H1 (cell line): ENCODE data around the gene SLC10A6. TPM values are rescaled to one million over a fixed set of nuclear protein-coding genes. Genes with fewer than 3 reads are reported as not detected.

Experiments used
- CTCF ChIA-PET: fragments of 300-600 bp; sonication (Branson Sonifier 250); formaldehyde crosslinking; loops from one replicate; lab custom pipeline; 2021; ENCODE audit not compliant: partially characterized antibody; lab: Charles Lee
- POLR2A ChIA-PET: fragments of 300-600 bp; sonication (Branson Sonifier 250); formaldehyde crosslinking; loops from one replicate; lab custom pipeline; 2021; ENCODE audit warnings: inconsistent platforms; ENCODE audit not compliant: partially characterized antibody; lab: Charles Lee
- DNase-seq, 2 experiments: peaks; one replicate each; pipeline versions ENCODE4 v3.0.0 to v3.0.0-alpha.2; 2010 to 2022; ENCODE audit warnings: low spot score in 2 of 2, low read depth in 1 of 2, mixed read lengths in 1 of 2
- FAIRE-seq: peaks from 2 replicates; lab custom pipeline; 2011; peaks lifted over from hg19 to GRCh38; lab: Jason Lieb, UNC
- H2AFZ ChIP-seq: 2 replicates; pipeline ENCODE4 v1.8.1; 2012; ENCODE audit warnings: low read length, inconsistent platforms
- H2AK5ac ChIP-seq: 2 replicates; pipeline ENCODE4 v1.6.1; 2013; ENCODE audit warnings: low read depth, low read length
- H2BK120ac ChIP-seq: replicated peaks from 2 replicates; pipeline ENCODE3; 2013; ENCODE audit warnings: low read depth, low read length, inconsistent platforms
- H2BK12ac ChIP-seq: 2 replicates; pipeline ENCODE4 v1.6.1; 2013; ENCODE audit warnings: low read depth, low read length
- H2BK15ac ChIP-seq: 2 replicates; pipeline ENCODE4 v1.6.1; 2013; ENCODE audit warnings: low read length
- H2BK20ac ChIP-seq: 2 replicates; pipeline ENCODE4 v1.6.1; 2013; ENCODE audit warnings: low read length
- H2BK5ac ChIP-seq: 2 replicates; pipeline ENCODE4 v1.6.1; 2013; ENCODE audit warnings: low read depth, low read length
- H3K14ac ChIP-seq: 2 replicates; pipeline ENCODE4 v1.6.1; 2013; ENCODE audit warnings: inconsistent platforms; ENCODE audit not compliant: insufficient read length
- H3K18ac ChIP-seq: 2 replicates; pipeline ENCODE4 v1.6.1; 2013; ENCODE audit warnings: low read length; ENCODE audit errors: extremely low read depth
- H3K23ac ChIP-seq: 2 replicates; pipeline ENCODE4 v1.6.1; 2013; ENCODE audit warnings: inconsistent platforms; ENCODE audit not compliant: insufficient read length
- H3K23me2 ChIP-seq: 2 replicates; pipeline ENCODE4 v1.6.1; 2013; ENCODE audit warnings: low read depth, low read length
- H3K27ac ChIP-seq: 2 replicates; pipeline ENCODE4 v1.6.1; 2011; ENCODE audit warnings: low read depth, low read length, inconsistent platforms
- H3K27me3 ChIP-seq, 4 experiments: replicated peaks in 1 of 4; 1 replicate in 1 of 4; 2 replicates in 3 of 4; pipeline versions ENCODE4 v1.6.1 to v1.8.1; 2011 to 2013; ENCODE audit warnings: low read length in 3 of 4, mild to moderate bottlenecking in 3 of 4, inconsistent platforms in 2 of 4, mixed read lengths in 2 of 4, moderate library complexity in 1 of 4; ENCODE audit not compliant: control insufficient read depth in 3 of 4, insufficient read depth in 3 of 4; ENCODE audit errors: extremely low read depth in 1 of 4
- H3K36me3 ChIP-seq, 4 experiments: 2 replicates each; pipeline versions ENCODE4 v1.6.1 to v1.8.1; 2011 to 2013; ENCODE audit warnings: mild to moderate bottlenecking in 4 of 4, low read length in 3 of 4, moderate library complexity in 2 of 4, control low read depth in 1 of 4, inconsistent platforms in 1 of 4; ENCODE audit not compliant: insufficient read depth in 4 of 4, control insufficient read depth in 2 of 4
- H3K4ac ChIP-seq: replicated peaks from 2 replicates; pipeline ENCODE3; 2013; ENCODE audit warnings: low read length, low read depth, mixed read lengths, inconsistent platforms; ENCODE audit not compliant: insufficient read length
- H3K4me1 ChIP-seq, 4 experiments: replicated peaks in 1 of 4; 1 replicate in 1 of 4; 2 replicates in 3 of 4; pipeline versions ENCODE4 v1.6.1 to v1.8.1; 2011 to 2013; ENCODE audit warnings: low read length in 3 of 4, inconsistent platforms in 2 of 4, mixed read lengths in 1 of 4; ENCODE audit not compliant: insufficient read depth in 4 of 4, control insufficient read depth in 3 of 4
- H3K4me2 ChIP-seq, 2 experiments: 2 replicates each; pipeline versions ENCODE4 v1.6.1 to v1.8.1; 2011 to 2013; ENCODE audit warnings: low read depth in 2 of 2, low read length in 2 of 2, control low read depth in 1 of 2, inconsistent platforms in 1 of 2, mild to moderate bottlenecking in 1 of 2; ENCODE audit not compliant: insufficient read depth in 1 of 2
- H3K4me3 ChIP-seq, 4 experiments: fragments of 200-600, 300-600 bp in 1 of 4; sonication (generic), shearing (Covaris generic), sonication (Bioruptor Twin) in 1 of 4; 2 replicates each; pipeline versions ENCODE4 v1.5.1 to v1.8.1; 2011 to 2016; ENCODE audit warnings: low read length in 4 of 4, low read depth in 3 of 4, control low read depth in 2 of 4, inconsistent platforms in 2 of 4, mild to moderate bottlenecking in 2 of 4, mixed read lengths in 1 of 4, moderate library complexity in 1 of 4; ENCODE audit not compliant: insufficient read depth in 2 of 4; ENCODE audit errors: extremely low read depth in 1 of 4
- H3K56ac ChIP-seq: replicated peaks from 2 replicates; pipeline ENCODE3; 2013; ENCODE audit warnings: low read depth, mild to moderate bottlenecking, mixed read lengths, low read length, inconsistent platforms; ENCODE audit not compliant: insufficient read length
- H3K79me1 ChIP-seq: 2 replicates; pipeline ENCODE4 v1.6.1; 2013; ENCODE audit warnings: low read depth, low read length, control low read depth
- H3K79me2 ChIP-seq, 2 experiments: 2 replicates each; pipeline versions ENCODE4 v1.6.1 to v1.8.1; 2012 to 2013; ENCODE audit warnings: low read length in 2 of 2, mild to moderate bottlenecking in 2 of 2, inconsistent platforms in 1 of 2; ENCODE audit not compliant: insufficient read depth in 2 of 2, control insufficient read depth in 1 of 2
- H3K9ac ChIP-seq, 4 experiments: replicated peaks in 1 of 4; 1 replicate in 1 of 4; 2 replicates in 3 of 4; pipeline versions ENCODE4 v1.6.1 to v1.8.1; 2011 to 2013; ENCODE audit warnings: low read depth in 3 of 4, low read length in 3 of 4, control low read depth in 2 of 4, mild to moderate bottlenecking in 2 of 4, moderate library complexity in 2 of 4, inconsistent platforms in 1 of 4; ENCODE audit errors: extremely low read depth in 1 of 4
- H3K9me3 ChIP-seq, 2 experiments: 2 replicates each; pipeline versions ENCODE4 v1.6.1 to v1.8.1; 2012 to 2013; ENCODE audit warnings: mild to moderate bottlenecking in 2 of 2, moderate library complexity in 2 of 2, control low read depth in 1 of 2, inconsistent platforms in 1 of 2, low read depth in 1 of 2, low read length in 1 of 2, mixed read lengths in 1 of 2; ENCODE audit not compliant: insufficient read depth in 2 of 2
- H4K20me1 ChIP-seq, 2 experiments: replicated peaks in 1 of 2; 2 replicates each; pipeline versions ENCODE3 to v1.8.1; 2011 to 2013; ENCODE audit warnings: inconsistent platforms in 2 of 2, low read length in 2 of 2, mild to moderate bottlenecking in 1 of 2; ENCODE audit not compliant: insufficient read depth in 2 of 2, control insufficient read depth in 1 of 2
- H4K5ac ChIP-seq: 2 replicates; pipeline ENCODE4 v1.6.1; 2013; ENCODE audit warnings: low read length, low read depth, mixed read lengths, inconsistent platforms; ENCODE audit not compliant: insufficient read length
- H4K8ac ChIP-seq: 2 replicates; pipeline ENCODE4 v1.8.0; 2013; ENCODE audit warnings: mild to moderate bottlenecking, moderate library complexity, low read length, inconsistent platforms; ENCODE audit not compliant: insufficient read depth; ENCODE audit errors: extremely low read depth
- H4K91ac ChIP-seq: replicated peaks from 2 replicates; pipeline ENCODE3; 2013; ENCODE audit warnings: low read length, mixed read lengths, inconsistent platforms; ENCODE audit not compliant: insufficient read length
- CBX8 ChIP-seq: fragments of 300-800, 300-1000 bp; sonication (generic); IDR thresholded peaks from 2 replicates; pipeline ENCODE4 v1.7.1; 2016; ENCODE audit warnings: low read depth, low read length, borderline replicate concordance
- WGBS, 2 experiments: shearing (Covaris generic) in 1 of 2; methylation state at CpG; one replicate each; pipeline versions ENCODE4 v1.1.6 to v1.1.7; 2013 to 2015; ENCODE audit warnings: low lambda C conversion rate in 2 of 2, mixed read lengths in 2 of 2, inconsistent platforms in 1 of 2, low coverage in 1 of 2, missing lambda C conversion rate in 1 of 2; ENCODE audit not compliant: insufficient replicate concordance in 2 of 2, insufficient coverage in 1 of 2, insufficient read length in 1 of 2; ENCODE audit errors: extremely low coverage in 1 of 2, missing lambda C conversion rate in 1 of 2; 5-methylcytosine and 5-hydroxymethylcytosine counted together
- polyA plus RNA-seq, 7 experiments: library from polyadenylated mRNA; depleted of rRNA in 3 of 7; stranded (reverse) in 5 of 7; unstranded in 2 of 7; fragments of >200 nt in 5 of 7; fragments of 200-250 nt in 2 of 7; gene quantifications; 1 replicate in 5 of 7; 2 replicates in 1 of 7; 4 replicates in 1 of 7; pipeline versions ENCODE4 v1.2.1 to v1.2.3, GENCODE V29; 2011 to 2013; ENCODE audit warnings: missing spikeins in 2 of 7, mixed read lengths in 2 of 7
- total RNA-seq: library from RNA; stranded (reverse); fragmentation: NEBNext Ultra II Directional; extraction: Animal tissue kit (Norgen Biotek cat#: 25700); gene quantifications from 2 replicates; pipeline ENCODE4 v1.2.1, GENCODE V29; 2021

SLC10A6 gene
- total and polyA plus RNA-seq, 2 of the 8 experiments (the other 6 are each of a cell fraction or from before 2014, with no cell fraction given), result not detected

DNA sequence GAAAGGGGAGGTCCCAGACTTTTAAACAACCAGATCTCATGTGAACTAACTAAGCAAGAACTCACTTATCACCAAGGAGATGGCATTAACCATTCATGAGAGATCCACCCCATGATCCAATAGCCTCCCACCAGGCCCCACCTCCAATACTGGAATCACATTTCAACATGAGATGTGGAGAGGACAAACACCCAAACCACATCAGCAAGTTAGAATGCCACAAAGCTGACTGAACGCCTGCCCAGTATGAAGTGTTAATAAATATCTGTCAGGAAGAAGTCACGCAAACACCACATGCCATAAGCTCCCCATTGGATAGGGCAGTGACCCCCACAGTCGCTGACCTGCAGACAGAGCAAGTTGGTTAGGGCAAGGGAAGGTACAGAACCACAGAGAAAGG, 14.3 kb downstream of the SLC10A6 start:
- Histone ChIP-seq H4K8ac (no peak overlapping the region), H3K27me3 (no peaks in the 10 kb centered on the region), H4K91ac (no peak overlapping the region), H2BK120ac (no peak overlapping the region), H3K4ac (no peak overlapping the region), H3K79me1 (no peaks in the 10 kb centered on the region), H3K79me2 (no peaks in the 10 kb centered on the region), H2AK5ac (no peak overlapping the region), H2BK15ac (no peak overlapping the region), H2BK20ac (no peak overlapping the region), H4K20me1 (no peaks in the 10 kb centered on the region), H3K9me3 (no peaks in the 10 kb centered on the region), H3K23ac (no peak overlapping the region), H2AFZ (no peak overlapping the region), H3K4me2 (no peak overlapping the region)
- CTCF ChIA-PET, result interaction anchor here (0.7 to 1.1 kb wide), 2 partner anchors 9 to 14 kb away, joined by 3 to 4 read pairs; no protein-coding TSS in a partner anchor
- no peak for DNase-seq
- TF ChIP-seq CBX8, result no peak
- TF ChIP-seq, all 59 proteins: peak for 0
- FAIRE-seq, result no peak
- H3K23me2 ChIP-seq, result no peaks in the 10 kb centered on the region
- no peak overlapping the region for H2BK12ac ChIP-seq
- POLR2A ChIA-PET, result no interaction called here
- H3K4me3 ChIP-seq, result no peak overlapping the region
- H3K9ac ChIP-seq, result no peak overlapping the region
- no peak overlapping the region for H3K18ac ChIP-seq
- H3K14ac ChIP-seq, result no peak overlapping the region
- no peak overlapping the region for H3K56ac ChIP-seq
- no peak overlapping the region for H4K5ac ChIP-seq
- H3K27ac ChIP-seq, result no peak overlapping the region
- H3K36me3 ChIP-seq, result no peaks in the 10 kb centered on the region
- 88% methylated on average over 3 of the region's 3 CpGs; no CpG with 5 or more reads in 1 of the 2 experiments for WGBS, 2 experiments
- no peak overlapping the region for H2BK5ac ChIP-seq
- peaks cover 0 to 2% (median 0%) of the 10 kb centered on the region in 4 experiments; a peak in 1 of 7 replicates for H3K4me1 ChIP-seq
